Activated CD4-positive, alpha-beta T cell treated with anti-CD3 and anti-CD28 coated beads, Interleukin-2, Interleukin-6, amounts not matched to agents 100 ng/mL and 50 ng/mL, durations not matched to agents 16 hours and 8 hours (primary cell): ENCODE data around the gene GRM3.

Experiments used
- DNase-seq: peaks from one replicate; pipeline ENCODE4 v3.0.0-alpha.2; 2020

Gene GRM3

DNA sequence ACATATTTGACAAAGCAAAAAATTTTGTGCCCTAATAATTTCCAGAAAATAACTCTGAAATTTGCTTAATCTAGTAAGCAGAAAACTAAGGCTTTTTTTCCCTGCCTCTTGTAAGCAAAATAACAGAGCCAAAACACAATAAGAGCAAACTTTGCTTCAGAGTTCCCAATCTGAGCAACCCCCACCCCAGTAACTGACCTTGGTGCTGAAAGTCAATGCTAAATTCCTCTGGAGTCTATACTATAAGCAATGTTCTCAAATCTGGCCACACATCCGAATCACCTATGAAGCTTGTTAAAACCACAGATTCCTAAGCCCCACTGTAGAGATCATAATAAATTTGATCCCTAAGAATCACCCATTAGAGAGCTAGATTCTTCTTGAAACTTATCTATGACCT is 265.2 kb downstream of the GRM3 start:
- DNase-seq: no peak

DNA sequence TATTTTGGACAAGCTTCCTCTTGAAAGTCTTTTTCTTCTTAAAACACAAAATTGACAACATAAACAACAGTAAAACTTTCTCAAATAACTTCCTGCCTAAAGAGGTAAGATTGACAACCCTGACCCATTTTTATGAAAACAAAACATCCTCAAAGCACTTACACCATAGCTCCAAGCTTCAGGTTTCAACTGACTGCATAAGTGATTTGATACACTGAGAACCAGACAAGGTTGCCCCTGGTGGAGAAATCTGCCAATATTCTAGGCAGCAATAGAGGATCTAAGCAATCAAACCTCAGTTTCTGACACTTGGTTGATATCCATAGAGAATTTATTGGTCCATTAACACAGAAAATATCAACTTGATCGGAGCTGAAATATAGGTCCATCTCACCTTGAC is 267.9 kb downstream of the GRM3 start:
- DNase-seq: no peak

- DNase-seq: no peak
These were observed 270.0 kb downstream of the GRM3 start for GRCh38 chr7:86913709-86914108.
